GM19043 (cell line): ENCODE measurements around the gene NKX6-1.

Experiments
- ATAC-seq: cut with Tn5 transposase; IDR thresholded peaks from one replicate; pipeline ENCODE4 v1.9.1; 2021; ENCODE audit warnings: low read depth; ENCODE audit not compliant: unreplicated experiment

The NKX6-1 gene

GRCh38 chr4:84481077-84481859 is 17.8 kb downstream of the NKX6-1 start:
- ATAC-seq = no peak

GRCh38 chr4:84480082-84480481 is 19.0 kb downstream of the NKX6-1 start:
- no peak for ATAC-seq

- no peak for ATAC-seq
These were observed 19.4 kb downstream of the NKX6-1 start for GRCh38 chr4:84479663-84480062.

- no peak for ATAC-seq
These were observed 21.4 kb downstream of the NKX6-1 start for GRCh38 chr4:84477738-84478137.

GRCh38 chr4:84474107-84474506 is 25.0 kb downstream of the NKX6-1 start:
- ATAC-seq = no peak

- no peak for ATAC-seq
These were observed 26.9 kb downstream of the NKX6-1 start for GRCh38 chr4:84472154-84472553.

GRCh38 chr4:84470204-84470785 is 28.8 kb downstream of the NKX6-1 start:
- ATAC-seq = no peak

GRCh38 chr4:84467601-84468000 is 31.5 kb downstream of the NKX6-1 start:
- ATAC-seq = no peak

- ATAC-seq = no peak
These were observed 39.3 kb downstream of the NKX6-1 start for GRCh38 chr4:84459783-84460182.

GRCh38 chr4:84456157-84456556 is 42.9 kb downstream of the NKX6-1 start:
- ATAC-seq = no peak

GRCh38 chr4:84455697-84456096 is 43.4 kb downstream of the NKX6-1 start:
- no peak for ATAC-seq

GRCh38 chr4:84451546-84451945 is 47.5 kb downstream of the NKX6-1 start:
- no peak for ATAC-seq

GRCh38 chr4:84443523-84443922 is 55.6 kb downstream of the NKX6-1 start:
- ATAC-seq = no peak

GRCh38 chr4:84442778-84443177 is 56.3 kb downstream of the NKX6-1 start:
- no peak for ATAC-seq
